Kidney epithelial cell (primary cell): ENCODE data around the gene TRPC4AP. TPM values are rescaled to one million over a fixed set of nuclear protein-coding genes. Genes with fewer than 3 reads are reported as not detected.

Experiments
- DNase-seq: peaks from one replicate; pipeline ENCODE4 v3.0.0-alpha.2; 2010; ENCODE audit warnings: low read depth
- H3K27me3 ChIP-seq: 2 replicates; pipeline ENCODE4 v1.6.0; 2011; ENCODE audit warnings: low read length; ENCODE audit not compliant: control insufficient read depth, insufficient read depth
- H3K36me3 ChIP-seq: 2 replicates; pipeline ENCODE4 v1.5.1; 2011; ENCODE audit warnings: low read length; ENCODE audit not compliant: control insufficient read depth, insufficient read depth
- H3K4me3 ChIP-seq: 2 replicates; pipeline ENCODE4 v1.5.1; 2011; ENCODE audit warnings: low read depth, mild to moderate bottlenecking, control low read depth, low read length
- CTCF ChIP-seq: IDR thresholded peaks from 2 replicates; pipeline ENCODE4 v1.5.1; 2011; ENCODE audit warnings: mild to moderate bottlenecking, moderate library complexity, low read length, control low read depth, inconsistent platforms; ENCODE audit not compliant: insufficient read depth, poor library complexity, severe bottlenecking
- total RNA-seq: library from RNA; depleted of rRNA; stranded (reverse); fragments of >200 nt; gene quantifications from 2 replicates; pipeline ENCODE4 v1.2.3, GENCODE V29; 2015

Gene TRPC4AP
- total RNA-seq, 1 donor from 2014 or later = 78.8 TPM

- Histone ChIP-seq H3K27me3 (no peaks in the 10 kb centered on the region), H3K4me3 (no peak overlapping the region), H3K36me3 (peaks cover 5% of the 10 kb centered on the region)
- no peak for DNase-seq
- TF ChIP-seq CTCF = no peak
These were observed 80.2 kb downstream of the TRPC4AP start for GRCh38 chr20:35012227-35013069.

- TF ChIP-seq CTCF = no peak
- peaks cover 5% of the 10 kb centered on the region for H3K36me3 ChIP-seq
- H3K4me3 ChIP-seq = no peak overlapping the region
- no peak for DNase-seq
- H3K27me3 ChIP-seq = no peaks in the 10 kb centered on the region
These were observed 80.9 kb downstream of the TRPC4AP start for GRCh38 chr20:35011589-35012226.

- Histone ChIP-seq H3K4me3 (no peak overlapping the region), H3K27me3 (no peaks in the 10 kb centered on the region), H3K36me3 (peaks cover 5% of the 10 kb centered on the region)
- no peak for DNase-seq
- no peak for TF ChIP-seq CTCF
These were observed 82.0 kb downstream of the TRPC4AP start for GRCh38 chr20:35010405-35011192.

GRCh38 chr20:35009665-35010328 is 82.8 kb downstream of the TRPC4AP start:
- no peak for DNase-seq
- no peaks in the 10 kb centered on the region for H3K27me3 ChIP-seq
- no peak overlapping the region for H3K4me3 ChIP-seq
- H3K36me3 ChIP-seq = peaks cover 5% of the 10 kb centered on the region
- TF ChIP-seq CTCF = no peak

- peaks cover 5% of the 10 kb centered on the region for H3K36me3 ChIP-seq
- DNase-seq = no peak
- H3K27me3 ChIP-seq = no peaks in the 10 kb centered on the region
- H3K4me3 ChIP-seq = no peak overlapping the region
- no peak for TF ChIP-seq CTCF
These were observed 83.9 kb downstream of the TRPC4AP start for GRCh38 chr20:35008411-35009342.
